ENCODE results near the gene ZNF821. TPM values are rescaled to one million over a fixed set of nuclear protein-coding genes. Genes with fewer than 3 reads are reported as not detected.
"Not testable (repeated sequence)": the region's sequence is repeated elsewhere in the genome, so short reads cannot be mapped to it uniquely, and the experiment has no call there.

The ZNF821 gene
- polyA plus RNA-seq, 3 donors, result 2.9 to 6.6 (median 3.4) TPM

- H3K27ac ChIP-seq (ENCODE audit: low read depth, low read length), result no peak overlapping the region
- 94% methylated on average over 2 of the region's 2 CpGs for WGBS, 3 donors
Observed at GRCh38 chr16:71870818-71871217, 13.2 kb downstream of the ZNF821 start.

DNA sequence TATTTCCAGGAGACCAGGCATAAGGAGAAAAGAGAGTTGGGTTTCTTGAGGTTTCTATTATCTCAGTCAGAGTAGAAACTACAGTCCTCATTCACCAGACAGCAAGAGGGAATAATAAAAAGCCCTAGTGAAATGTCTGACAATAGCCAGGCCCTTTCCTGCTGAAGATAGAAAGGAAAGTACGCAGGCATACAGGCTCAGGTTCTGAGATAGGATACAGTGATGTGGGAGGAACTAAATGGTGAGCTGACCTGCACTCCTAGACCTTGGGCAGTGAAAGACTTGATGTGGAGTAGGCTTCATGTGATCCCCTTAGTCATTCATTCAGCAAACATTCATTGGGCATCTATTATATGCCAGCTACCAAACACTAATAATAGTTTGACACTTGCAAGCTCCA, 14.9 kb downstream of the ZNF821 start:
- H3K27ac ChIP-seq (ENCODE audit: low read depth, low read length), result no peak overlapping the region
- WGBS, 3 donors, result 89 to 95% (median 94%) methylated on average over 1 of the region's 1 CpG

- H3K27ac ChIP-seq (ENCODE audit: low read depth, low read length), result no peak overlapping the region
- WGBS, 3 donors, result 87 to 99% (median 93%) methylated on average over 3 of the region's 3 CpGs
Observed at GRCh38 chr16:71867939-71868338, 16.0 kb downstream of the ZNF821 start.

GRCh38 chr16:71867175-71867574, 16.8 kb downstream of the ZNF821 start:
- 92 to 97% (median 93%) methylated on average over 6 of the region's 6 CpGs for WGBS, 3 donors
- H3K27ac ChIP-seq (ENCODE audit: low read depth, low read length), result not testable (repeated sequence)

GRCh38 chr16:71865173-71865863, 18.7 kb downstream of the ZNF821 start:
- WGBS, 3 donors, result 81 to 93% (median 82%) methylated on average over 7 of the region's 7 CpGs
- no peak overlapping the region for H3K27ac ChIP-seq (ENCODE audit: low read depth, low read length)

DNA sequence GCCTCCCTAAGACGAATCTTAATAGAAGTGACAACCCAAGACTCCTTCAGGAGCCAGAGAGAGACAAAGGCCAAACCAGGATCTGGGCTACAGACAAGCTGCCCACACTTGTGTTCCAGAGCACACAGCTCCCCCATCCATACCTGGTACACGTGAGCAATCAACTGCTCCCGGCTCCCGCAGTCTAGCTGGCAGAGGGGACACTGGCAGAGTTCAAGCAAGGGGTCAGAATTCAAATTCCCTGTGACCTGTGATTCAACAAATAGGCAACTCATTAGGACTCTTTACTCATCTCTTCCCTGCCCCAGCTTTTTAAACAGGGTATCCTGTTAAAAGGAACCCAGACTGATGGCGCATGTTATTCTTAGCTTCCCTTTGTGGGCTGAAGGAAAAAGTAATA, 20.0 kb downstream of the ZNF821 start:
- WGBS, 3 donors, result 95 to 98% (median 96%) methylated on average over 5 of the region's 5 CpGs
- no peak overlapping the region for H3K27ac ChIP-seq (ENCODE audit: low read depth, low read length)

- no peak overlapping the region for H3K27ac ChIP-seq (ENCODE audit: low read depth, low read length)
- WGBS, 3 donors, result 94 to 96% (median 95%) methylated on average over 32 of the region's 32 CpGs
Observed at GRCh38 chr16:71859762-71860521, 24.0 kb downstream of the ZNF821 start.

GRCh38 chr16:71855937-71856662, 27.9 kb downstream of the ZNF821 start:
- 84 to 93% (median 88%) methylated on average over 5 of the region's 5 CpGs for WGBS, 3 donors
- H3K27ac ChIP-seq (ENCODE audit: low read depth, low read length), result no peak overlapping the region

DNA sequence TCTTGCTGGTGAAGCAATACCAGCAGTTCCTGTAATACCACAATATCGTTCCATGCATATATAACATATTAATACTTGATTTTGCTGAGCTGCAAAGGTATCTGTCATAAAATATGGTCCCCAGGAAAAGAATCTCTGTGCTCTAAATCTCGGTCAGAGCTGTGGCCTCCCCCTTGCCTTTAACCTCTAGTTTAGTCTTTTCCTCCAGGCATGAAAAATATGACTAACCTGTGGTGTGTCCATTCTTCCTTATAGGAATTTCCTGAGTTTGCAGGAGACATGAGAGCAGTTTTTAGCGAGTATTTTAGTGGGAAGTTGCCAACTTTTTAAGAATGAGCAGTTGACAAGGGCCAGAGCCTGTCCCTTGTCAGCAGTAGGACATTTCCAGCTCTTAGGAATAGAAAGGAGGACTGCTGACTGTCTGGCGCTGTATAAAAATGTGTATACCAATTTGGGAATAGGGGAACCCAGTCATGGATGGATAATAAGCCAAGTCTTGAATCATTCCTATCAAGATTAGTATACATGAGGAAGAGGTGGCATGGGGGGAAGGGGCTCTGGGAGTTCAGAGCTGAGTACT, 29.5 kb downstream of the ZNF821 start:
- H3K27ac ChIP-seq (ENCODE audit: low read depth, low read length), result no peak overlapping the region
- 74 to 84% (median 76%) methylated on average over 4 of the region's 4 CpGs for WGBS, 3 donors

- 44 to 82% (median 75%) methylated on average over 4 of the region's 4 CpGs for WGBS, 3 donors
- no peak overlapping the region for H3K27ac ChIP-seq (ENCODE audit: low read depth, low read length)
Observed at GRCh38 chr16:71853413-71853812, 30.6 kb downstream of the ZNF821 start.

- WGBS, 3 donors, result 95 to 100% (median 97%) methylated on average over 4 of the region's 4 CpGs
- H3K27ac ChIP-seq (ENCODE audit: low read depth, low read length), result no peak overlapping the region
Observed at GRCh38 chr16:71852561-71852960, 31.4 kb downstream of the ZNF821 start.

DNA sequence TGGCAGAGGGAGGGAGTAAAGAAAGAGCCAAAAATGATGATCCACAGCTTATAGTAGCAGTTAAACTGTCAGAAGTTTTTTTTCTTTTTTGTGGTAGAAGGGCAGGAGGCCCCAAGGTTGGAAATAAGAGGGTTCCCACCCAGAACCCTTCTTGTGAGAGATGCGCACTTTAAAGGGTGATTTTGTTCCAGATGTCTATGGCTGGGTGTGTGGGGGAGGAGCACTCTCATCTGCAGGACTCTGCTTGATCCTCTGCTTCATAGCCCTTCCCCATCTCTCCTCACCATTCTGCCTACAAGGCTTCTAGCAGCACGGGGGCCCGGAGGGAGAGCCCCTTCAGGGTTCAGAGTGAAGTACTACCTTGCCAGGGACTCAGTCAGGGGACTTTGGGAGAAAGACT, 31.8 kb downstream of the ZNF821 start:
- WGBS, 3 donors, result 62 to 81% (median 69%) methylated on average over 3 of the region's 3 CpGs
- H3K27ac ChIP-seq (ENCODE audit: low read depth, low read length), result no peak overlapping the region

DNA sequence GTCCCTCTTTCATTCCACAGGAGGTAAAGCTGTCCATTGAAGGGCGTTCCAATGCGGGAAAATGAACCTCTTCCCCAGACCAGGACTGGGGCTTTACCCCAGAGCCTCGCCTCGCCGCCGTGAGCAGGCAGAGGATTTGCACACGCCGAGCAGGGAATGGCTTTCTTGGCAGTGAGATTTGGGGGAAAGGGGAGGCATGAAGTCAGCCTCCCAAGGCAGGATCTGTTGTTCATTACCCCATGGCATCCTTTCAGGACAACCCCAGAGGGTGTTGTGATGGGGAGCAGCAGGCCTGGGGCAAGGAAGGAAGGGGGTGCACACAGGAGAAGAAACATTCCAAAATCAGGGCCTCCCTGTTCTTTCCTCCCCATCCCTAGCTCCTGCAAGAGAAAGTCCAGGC, 32.2 kb downstream of the ZNF821 start:
- WGBS, 3 donors, result 70 to 92% (median 75%) methylated on average over 8 of the region's 8 CpGs
- no peak overlapping the region for H3K27ac ChIP-seq (ENCODE audit: low read depth, low read length)

GRCh38 chr16:71848622-71849021, 35.4 kb downstream of the ZNF821 start:
- WGBS, 3 donors, result 93 to 94% (median 93%) methylated on average over 6 of the region's 6 CpGs
- H3K27ac ChIP-seq (ENCODE audit: low read depth, low read length), result no peak overlapping the region

GRCh38 chr16:71847096-71847495, 36.9 kb downstream of the ZNF821 start:
- 48 to 70% (median 61%) methylated on average over 3 of the region's 3 CpGs for WGBS, 3 donors
- H3K27ac ChIP-seq (ENCODE audit: low read depth, low read length), result no peak overlapping the region

DNA sequence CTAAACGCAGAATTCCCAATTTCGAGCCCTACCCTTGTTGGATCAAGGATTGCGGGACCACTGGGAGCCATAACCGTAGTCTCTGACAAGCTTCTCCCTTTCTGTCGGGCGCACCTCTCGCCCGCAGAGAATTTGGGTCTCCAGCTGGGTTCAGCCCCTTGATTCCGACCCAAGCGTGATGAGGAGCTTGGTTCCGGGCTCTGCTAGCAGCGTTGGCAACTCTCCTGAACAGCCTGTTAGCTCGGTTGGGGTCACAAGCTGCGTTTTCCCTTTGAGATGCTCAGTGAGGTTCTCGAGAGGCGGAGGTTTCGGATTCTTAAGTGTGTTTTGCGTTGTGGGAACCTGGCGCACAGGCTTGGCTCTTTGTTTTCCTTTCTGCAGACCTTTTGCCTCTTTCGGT, 37.6 kb downstream of the ZNF821 start:
- H3K27ac ChIP-seq (ENCODE audit: low read depth, low read length), result no peak overlapping the region
- WGBS, 3 donors, result 0 to 1% (median 1%) methylated on average over 20 of the region's 20 CpGs

- no peak within 1 kb of the TSS for H3K27ac ChIP-seq (ENCODE audit: low read depth, low read length)
- WGBS, 3 donors, result 0 to 1% (median 1%) methylated on average over 49 to 62 of the region's 62 CpGs
Observed at GRCh38 chr16:71845639-71846430, 38.1 kb downstream of the ZNF821 start, which contains the start of gene ATXN1L. ATXN1L (plus strand) TSS chr16:71845976; CDS start chr16:71849741, 3,765 bp downstream.

- WGBS, 3 donors, result 59 to 66% (median 60%) methylated on average over 2 of the region's 2 CpGs
- no peak overlapping the region for H3K27ac ChIP-seq (ENCODE audit: low read depth, low read length)
Observed at GRCh38 chr16:71843572-71843971, 40.4 kb downstream of the ZNF821 start.

All from adipose tissue (tissue), 3 donors.